HL-60 (cell line): ENCODE data around the gene RIN3.

Experiments used
- DNase-seq, 2 experiments: peaks; one replicate each; pipeline ENCODE4 v3.0.0-alpha.2; 2010 to 2020; ENCODE audit warnings: low read depth in 1 of 2, low spot score in 1 of 2
- H3K27ac ChIP-seq: fragments of 250-450 bp; sonication (Bioruptor Pico); replicated peaks from 2 replicates; pipeline ENCODE4 v1.5.1; 2020; ENCODE audit warnings: mild to moderate bottlenecking, moderate library complexity
- H3K27me3 ChIP-seq: fragments of 250-450 bp; sonication (Bioruptor Pico); 2 replicates; pipeline ENCODE4 v1.5.1; 2021; ENCODE audit warnings: mild to moderate bottlenecking, moderate library complexity; ENCODE audit not compliant: insufficient read depth, poor library complexity, severe bottlenecking
- H3K4me3 ChIP-seq: replicated peaks from 2 replicates; pipeline ENCODE4 v1.5.1; 2011; ENCODE audit warnings: mild to moderate bottlenecking, control low read depth, low read length; ENCODE audit not compliant: insufficient read depth
- GABPA ChIP-seq: IDR thresholded peaks from 2 replicates; pipeline ENCODE4 v1.6.1; 2012; ENCODE audit warnings: low read depth
- POLR2AphosphoS5 ChIP-seq: IDR thresholded peaks from 2 replicates; pipeline ENCODE4 v1.6.1; 2012; ENCODE audit warnings: low read depth
- SPI1 ChIP-seq: IDR thresholded peaks from 2 replicates; pipeline ENCODE4 v1.6.1; 2012; ENCODE audit warnings: low read depth, mild to moderate bottlenecking, borderline replicate concordance
- TF ChIP-seq, protein P1 (sequence below): IDR thresholded peaks from 2 replicates; pipeline ENCODE4 v1.6.1; 2012; ENCODE audit warnings: low read depth; ENCODE audit not compliant: insufficient replicate concordance
- TF ChIP-seq, protein P2 (sequence below): IDR thresholded peaks from one replicate; pipeline ENCODE4 v1.5.1; 2011; ENCODE audit warnings: low read length, control low read depth, inconsistent platforms; ENCODE audit not compliant: insufficient read depth

The RIN3 gene

DNA sequence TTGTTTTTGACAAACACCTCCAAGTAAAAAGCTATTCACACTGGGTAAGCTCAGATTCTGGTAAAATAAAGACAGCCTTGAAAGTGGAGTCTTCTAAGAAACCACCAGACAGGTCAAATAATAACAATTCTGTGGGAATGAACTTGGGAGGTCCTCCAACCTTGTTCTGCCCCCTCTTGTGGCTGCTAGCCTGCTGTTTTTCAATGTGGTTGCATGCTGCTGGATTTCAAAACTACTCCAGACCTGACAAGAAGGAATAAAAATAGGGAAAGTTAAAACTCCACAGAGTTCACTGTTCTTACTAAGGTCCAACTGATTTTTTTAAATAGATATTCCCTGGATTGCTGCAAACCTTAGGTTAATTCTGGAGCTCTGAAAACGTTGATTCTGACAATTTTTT lies 32.2 kb upstream of the RIN3 start:
- TF ChIP-seq GABPA = no peak
- TF ChIP-seq, protein P1, sequence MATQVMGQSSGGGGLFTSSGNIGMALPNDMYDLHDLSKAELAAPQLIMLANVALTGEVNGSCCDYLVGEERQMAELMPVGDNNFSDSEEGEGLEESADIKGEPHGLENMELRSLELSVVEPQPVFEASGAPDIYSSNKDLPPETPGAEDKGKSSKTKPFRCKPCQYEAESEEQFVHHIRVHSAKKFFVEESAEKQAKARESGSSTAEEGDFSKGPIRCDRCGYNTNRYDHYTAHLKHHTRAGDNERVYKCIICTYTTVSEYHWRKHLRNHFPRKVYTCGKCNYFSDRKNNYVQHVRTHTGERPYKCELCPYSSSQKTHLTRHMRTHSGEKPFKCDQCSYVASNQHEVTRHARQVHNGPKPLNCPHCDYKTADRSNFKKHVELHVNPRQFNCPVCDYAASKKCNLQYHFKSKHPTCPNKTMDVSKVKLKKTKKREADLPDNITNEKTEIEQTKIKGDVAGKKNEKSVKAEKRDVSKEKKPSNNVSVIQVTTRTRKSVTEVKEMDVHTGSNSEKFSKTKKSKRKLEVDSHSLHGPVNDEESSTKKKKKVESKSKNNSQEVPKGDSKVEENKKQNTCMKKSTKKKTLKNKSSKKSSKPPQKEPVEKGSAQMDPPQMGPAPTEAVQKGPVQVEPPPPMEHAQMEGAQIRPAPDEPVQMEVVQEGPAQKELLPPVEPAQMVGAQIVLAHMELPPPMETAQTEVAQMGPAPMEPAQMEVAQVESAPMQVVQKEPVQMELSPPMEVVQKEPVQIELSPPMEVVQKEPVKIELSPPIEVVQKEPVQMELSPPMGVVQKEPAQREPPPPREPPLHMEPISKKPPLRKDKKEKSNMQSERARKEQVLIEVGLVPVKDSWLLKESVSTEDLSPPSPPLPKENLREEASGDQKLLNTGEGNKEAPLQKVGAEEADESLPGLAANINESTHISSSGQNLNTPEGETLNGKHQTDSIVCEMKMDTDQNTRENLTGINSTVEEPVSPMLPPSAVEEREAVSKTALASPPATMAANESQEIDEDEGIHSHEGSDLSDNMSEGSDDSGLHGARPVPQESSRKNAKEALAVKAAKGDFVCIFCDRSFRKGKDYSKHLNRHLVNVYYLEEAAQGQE = no peak
- no peak for TF ChIP-seq POLR2AphosphoS5
- TF ChIP-seq, protein P2, sequence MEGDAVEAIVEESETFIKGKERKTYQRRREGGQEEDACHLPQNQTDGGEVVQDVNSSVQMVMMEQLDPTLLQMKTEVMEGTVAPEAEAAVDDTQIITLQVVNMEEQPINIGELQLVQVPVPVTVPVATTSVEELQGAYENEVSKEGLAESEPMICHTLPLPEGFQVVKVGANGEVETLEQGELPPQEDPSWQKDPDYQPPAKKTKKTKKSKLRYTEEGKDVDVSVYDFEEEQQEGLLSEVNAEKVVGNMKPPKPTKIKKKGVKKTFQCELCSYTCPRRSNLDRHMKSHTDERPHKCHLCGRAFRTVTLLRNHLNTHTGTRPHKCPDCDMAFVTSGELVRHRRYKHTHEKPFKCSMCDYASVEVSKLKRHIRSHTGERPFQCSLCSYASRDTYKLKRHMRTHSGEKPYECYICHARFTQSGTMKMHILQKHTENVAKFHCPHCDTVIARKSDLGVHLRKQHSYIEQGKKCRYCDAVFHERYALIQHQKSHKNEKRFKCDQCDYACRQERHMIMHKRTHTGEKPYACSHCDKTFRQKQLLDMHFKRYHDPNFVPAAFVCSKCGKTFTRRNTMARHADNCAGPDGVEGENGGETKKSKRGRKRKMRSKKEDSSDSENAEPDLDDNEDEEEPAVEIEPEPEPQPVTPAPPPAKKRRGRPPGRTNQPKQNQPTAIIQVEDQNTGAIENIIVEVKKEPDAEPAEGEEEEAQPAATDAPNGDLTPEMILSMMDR = no peak
- no peaks in the 10 kb centered on the region for H3K27me3 ChIP-seq
- H3K27ac ChIP-seq = no peak overlapping the region; the same call in 1 of the 2 replicates
- no peak overlapping the region for H3K4me3 ChIP-seq
- no peak for DNase-seq

DNA sequence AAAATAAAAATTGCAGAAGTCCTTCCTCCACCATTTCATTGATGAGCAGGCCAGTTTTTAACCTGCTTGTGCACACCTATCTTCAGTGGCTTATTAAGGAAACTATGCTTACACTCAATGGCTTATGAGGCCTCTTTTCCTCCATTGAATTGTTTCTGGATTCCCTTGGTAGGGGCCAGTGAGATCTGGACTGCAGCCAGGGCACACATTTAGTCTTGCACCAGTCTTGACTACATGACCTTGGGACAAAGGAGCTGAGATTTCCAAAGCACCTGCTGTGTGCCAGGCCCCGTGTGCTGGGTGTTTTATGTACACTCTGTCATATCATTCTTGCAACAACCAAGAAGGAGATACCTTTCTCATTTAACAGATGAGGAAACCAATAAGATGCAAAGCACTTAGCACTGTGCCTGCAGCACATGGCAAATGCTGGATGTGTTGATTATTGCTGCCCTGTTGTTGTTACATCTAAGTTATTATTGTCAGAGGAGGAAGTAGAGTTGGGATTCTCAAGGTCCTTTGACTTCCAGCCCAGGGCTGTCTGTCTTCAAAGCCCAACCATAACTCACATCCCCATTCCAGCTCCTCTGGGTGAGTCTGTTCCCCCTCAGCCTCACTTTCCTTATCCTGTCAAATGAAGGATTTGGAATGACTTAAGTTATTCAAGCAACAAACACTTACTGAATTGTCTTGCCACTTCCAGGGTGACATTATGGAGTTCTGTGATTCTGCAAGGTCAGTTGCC lies 31.6 kb upstream of the RIN3 start:
- DNase-seq = no peak
- TF ChIP-seq, protein P2 = no peak
- TF ChIP-seq SPI1 = peak; percentile 3; the same call in 1 of the 2 replicates
- Histone ChIP-seq H3K27me3 (no peaks in the 10 kb centered on the region), H3K27ac (no peak overlapping the region), H3K4me3 (no peak overlapping the region)

DNA sequence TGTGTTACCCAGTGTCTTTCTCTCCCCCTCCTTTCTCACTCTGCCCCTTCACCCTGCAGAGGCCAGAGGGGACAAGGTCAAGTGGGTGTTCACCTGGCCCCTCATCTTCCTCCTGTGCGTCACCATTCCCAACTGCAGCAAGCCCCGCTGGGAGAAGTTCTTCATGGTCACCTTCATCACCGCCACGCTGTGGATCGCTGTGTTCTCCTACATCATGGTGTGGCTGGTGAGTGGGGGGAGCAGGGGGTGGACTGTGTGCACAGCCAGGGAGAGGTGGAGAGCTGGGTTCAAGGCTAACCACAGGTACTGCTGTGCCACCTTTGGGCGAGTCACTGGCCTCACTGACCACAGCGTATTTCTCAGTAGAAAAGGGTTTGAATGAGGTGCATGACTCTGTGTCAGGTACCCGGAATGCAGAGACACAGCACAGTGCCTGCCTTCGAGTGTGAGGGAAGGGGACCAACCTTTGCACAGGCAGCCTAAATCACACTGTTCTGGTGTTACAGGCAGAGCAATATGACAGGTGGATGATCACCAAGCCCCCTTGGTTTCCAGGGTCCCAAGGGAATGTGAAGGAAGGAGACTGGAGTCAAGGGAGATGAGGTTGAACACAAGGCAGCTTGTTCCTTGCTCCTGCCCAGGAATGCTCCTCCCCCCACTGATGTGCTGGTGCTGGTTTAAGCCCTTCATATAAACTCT lies 30.8 kb upstream of the RIN3 start:
- H3K4me3 ChIP-seq = no peak overlapping the region
- no peak for DNase-seq
- TF ChIP-seq, protein P2 = no peak
- TF ChIP-seq, protein P1 = no peak
- TF ChIP-seq SPI1 (no peak), GABPA (no peak), POLR2AphosphoS5 (no peak)
- H3K27ac ChIP-seq = no peak overlapping the region
- H3K27me3 ChIP-seq = no peaks in the 10 kb centered on the region
